Epithelial cell of esophagus (primary cell): ENCODE results near the gene DGKG.

Experiments used
- DNase-seq: peaks from one replicate; pipeline ENCODE4 v3.0.0; 2010; ENCODE audit warnings: low read depth
- H3K4me3 ChIP-seq: 2 replicates; pipeline ENCODE4 v1.5.1; 2011; ENCODE audit warnings: mild to moderate bottlenecking, low read length, control low read depth
- TF ChIP-seq, protein P1 (sequence below): IDR thresholded peaks from 2 replicates; pipeline ENCODE4 v1.5.1; 2011; ENCODE audit warnings: low read depth, mild to moderate bottlenecking, low read length, control low read depth, inconsistent platforms; ENCODE audit not compliant: insufficient read depth; ENCODE audit errors: missing control alignments

DGKG gene

DNA sequence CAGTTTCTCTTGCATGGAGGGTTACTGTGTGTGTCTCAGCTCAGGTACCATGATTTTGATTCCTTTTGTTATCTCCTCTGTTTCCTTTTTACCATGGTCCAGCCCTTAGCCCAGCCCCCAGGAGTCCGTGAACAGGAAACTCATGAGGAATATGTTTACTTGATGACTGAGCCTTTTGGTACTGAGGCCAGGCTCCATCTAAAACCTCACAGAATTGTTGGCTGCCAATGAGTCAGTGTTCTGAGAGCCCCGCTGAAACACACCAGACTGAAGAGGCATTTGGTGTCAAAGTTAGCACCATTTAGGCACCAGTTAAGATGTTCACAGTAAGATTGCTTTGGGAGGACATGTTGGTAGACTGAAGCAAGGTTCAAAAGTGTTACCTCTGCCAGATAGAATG lies 80.9 kb downstream of the DGKG start:
- TF ChIP-seq, protein P1, sequence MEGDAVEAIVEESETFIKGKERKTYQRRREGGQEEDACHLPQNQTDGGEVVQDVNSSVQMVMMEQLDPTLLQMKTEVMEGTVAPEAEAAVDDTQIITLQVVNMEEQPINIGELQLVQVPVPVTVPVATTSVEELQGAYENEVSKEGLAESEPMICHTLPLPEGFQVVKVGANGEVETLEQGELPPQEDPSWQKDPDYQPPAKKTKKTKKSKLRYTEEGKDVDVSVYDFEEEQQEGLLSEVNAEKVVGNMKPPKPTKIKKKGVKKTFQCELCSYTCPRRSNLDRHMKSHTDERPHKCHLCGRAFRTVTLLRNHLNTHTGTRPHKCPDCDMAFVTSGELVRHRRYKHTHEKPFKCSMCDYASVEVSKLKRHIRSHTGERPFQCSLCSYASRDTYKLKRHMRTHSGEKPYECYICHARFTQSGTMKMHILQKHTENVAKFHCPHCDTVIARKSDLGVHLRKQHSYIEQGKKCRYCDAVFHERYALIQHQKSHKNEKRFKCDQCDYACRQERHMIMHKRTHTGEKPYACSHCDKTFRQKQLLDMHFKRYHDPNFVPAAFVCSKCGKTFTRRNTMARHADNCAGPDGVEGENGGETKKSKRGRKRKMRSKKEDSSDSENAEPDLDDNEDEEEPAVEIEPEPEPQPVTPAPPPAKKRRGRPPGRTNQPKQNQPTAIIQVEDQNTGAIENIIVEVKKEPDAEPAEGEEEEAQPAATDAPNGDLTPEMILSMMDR, result no peak
- H3K4me3 ChIP-seq, result no peak overlapping the region
- peak; percentile 60 for DNase-seq

DNA sequence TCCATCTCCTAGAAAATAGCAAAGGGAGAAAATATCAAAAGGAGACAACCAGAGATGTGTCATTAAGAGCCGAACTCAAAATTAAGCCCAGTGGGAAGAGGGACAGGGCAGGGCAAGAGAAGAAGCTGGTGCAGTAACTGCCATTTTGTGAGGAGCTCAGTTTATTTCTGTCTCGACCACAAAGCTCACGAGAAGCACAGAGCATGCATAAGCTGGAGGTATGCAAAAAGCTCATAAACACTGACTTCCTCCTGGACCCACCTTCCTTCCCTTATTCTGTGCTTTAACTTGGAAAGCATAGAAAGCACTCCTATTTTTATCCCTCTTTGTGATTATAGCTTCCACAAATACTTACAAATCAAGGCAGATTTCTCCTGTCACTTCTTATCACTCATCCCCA lies 81.3 kb downstream of the DGKG start:
- no peak overlapping the region for H3K4me3 ChIP-seq
- TF ChIP-seq, protein P1, result no peak
- DNase-seq, result no peak

DNA sequence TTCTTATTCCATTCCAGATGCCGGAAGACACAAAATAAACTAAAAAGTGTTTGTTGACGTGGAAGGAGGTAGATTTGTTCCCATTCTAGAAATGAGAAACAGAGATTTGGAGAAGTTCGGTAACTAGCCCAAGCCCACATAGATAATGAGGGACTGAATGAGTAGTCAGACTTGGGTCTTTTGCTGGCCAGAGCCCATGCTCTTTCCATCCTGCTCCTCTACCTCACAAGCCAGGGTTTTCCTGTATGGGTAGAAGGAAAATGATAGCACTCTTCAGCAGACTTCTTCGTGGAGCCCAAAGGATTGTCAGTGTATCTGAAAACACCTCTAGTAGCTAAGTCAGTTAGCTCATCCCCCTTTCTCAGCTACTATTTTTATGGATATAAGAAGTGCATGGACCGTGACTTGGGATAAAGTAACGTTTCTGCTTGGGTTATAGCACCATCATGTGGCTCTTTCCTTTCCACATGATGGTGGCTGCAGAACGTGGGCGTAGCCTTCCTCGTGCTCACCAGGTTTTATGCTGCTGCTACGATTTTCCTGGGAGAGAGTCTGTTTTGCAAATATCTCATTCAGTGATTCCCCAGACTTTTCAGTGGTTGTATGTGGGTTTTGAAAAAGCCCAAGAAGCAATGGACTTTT lies 84.6 kb downstream of the DGKG start:
- TF ChIP-seq, protein P1, result peak; percentile 79
- H3K4me3 ChIP-seq, result no peak overlapping the region
- DNase-seq, result peak; percentile 70

DNA sequence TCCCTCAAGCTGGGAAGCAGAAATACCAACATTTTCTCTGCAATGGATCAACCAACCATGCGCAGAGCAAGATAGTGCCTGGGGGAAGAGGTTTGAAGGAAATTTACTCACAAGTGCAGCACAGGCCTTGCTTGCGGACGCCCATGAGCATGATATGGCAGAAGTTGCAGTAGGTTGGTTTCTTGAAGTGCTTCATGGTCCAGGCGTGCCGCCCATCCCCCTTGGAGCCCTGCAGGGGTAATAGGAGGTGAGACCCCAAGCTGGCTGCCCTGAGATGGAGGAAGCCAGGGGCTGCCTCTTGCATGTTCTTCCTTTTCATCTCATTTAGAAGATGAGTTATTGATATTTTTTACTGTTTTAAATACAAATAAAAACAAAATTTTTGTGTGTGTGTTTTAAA lies 86.6 kb downstream of the DGKG start:
- no peak for DNase-seq
- TF ChIP-seq, protein P1, result no peak
- H3K4me3 ChIP-seq, result no peak overlapping the region

DNA sequence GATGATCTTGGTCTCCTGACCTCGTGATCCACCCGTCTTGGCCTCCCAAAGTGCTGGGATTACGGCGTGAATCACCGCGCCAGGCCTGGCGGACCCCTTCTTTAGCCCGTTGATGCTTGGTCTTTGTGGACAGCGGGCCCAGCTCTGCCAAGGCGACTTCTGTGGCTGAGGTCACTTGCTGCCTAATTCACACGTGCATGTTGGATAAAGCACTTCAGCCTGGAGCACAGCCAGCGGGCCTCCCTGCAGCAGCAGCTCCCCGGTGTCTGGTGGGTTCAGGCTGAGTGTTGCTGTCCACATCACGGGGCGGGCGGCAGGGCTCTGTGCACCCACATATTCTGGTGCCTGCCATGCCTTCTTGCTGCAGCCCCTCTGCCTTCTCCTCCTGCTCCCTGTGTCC lies 88.4 kb downstream of the DGKG start:
- no peak overlapping the region for H3K4me3 ChIP-seq
- TF ChIP-seq, protein P1, result no peak
- DNase-seq, result no peak

DNA sequence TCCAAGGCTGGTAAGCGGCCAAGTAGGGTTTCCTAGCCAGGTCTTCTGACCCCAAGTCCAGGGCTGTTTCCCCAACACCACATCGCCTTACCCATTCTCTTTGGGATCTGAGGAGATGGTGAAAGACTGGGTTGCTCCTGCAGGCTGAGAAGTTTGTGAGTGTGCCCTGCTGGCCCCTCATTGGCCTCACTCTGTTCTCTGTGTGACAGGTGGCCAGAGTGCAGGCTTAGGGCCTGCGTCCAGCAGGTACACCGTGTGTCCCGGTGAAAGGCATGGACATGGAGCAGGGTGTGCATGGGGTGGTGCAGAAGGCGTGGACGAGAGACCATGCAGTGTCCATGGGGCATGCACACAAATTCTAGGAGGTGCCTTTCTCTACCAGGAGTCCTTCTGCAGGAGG lies 91.3 kb downstream of the DGKG start:
- TF ChIP-seq, protein P1, result no peak
- no peak overlapping the region for H3K4me3 ChIP-seq
- DNase-seq, result no peak

DNA sequence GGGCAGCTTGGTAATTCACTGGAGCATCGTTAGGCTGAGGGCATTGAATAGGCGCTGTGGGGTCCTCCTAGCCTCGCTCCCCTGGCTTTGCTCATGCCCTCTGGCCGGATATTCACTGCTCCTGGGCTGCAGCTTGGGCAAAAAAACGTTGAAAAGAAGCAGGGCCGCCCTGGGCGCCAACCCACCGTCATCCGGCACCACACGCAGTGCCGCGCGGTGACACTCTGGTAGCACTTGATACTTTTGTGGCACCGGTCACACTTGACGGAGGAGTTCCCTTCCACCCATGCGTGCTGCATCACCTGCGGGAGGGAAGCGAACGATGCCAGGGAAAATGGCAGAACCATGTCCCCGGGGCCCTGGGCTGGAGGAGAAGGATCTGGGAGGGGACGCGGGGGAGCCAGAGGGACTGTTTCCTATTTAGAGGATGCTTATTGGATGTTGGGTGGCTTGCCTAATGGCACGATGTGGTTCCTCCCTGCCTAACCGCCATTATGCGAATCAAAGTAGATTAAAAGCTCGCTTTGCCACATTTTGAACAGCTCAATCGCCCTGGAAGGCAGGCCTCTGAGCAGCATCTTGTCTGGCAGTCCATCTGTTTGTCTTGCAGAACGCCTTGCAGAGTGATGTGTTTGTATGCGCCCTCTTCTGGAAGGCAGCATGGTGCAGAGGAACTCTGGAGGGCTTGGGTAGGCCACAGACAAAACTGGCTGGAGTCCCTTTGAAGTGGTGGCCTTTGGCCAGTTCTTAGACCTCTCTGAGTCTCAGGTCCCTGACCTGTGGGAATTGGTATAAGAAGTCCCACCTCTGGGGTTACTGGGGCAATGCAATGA lies 93.2 kb downstream of the DGKG start:
- no peak overlapping the region for H3K4me3 ChIP-seq
- TF ChIP-seq, protein P1, result peak; percentile 49
- DNase-seq, result peak; percentile 34
